Fibroblast of gingiva (primary cell): Measurements from ENCODE around the gene PAK5.

ENCODE experiments used
- DNase-seq: peaks from one replicate; pipeline ENCODE4 v3.0.0-alpha.2; 2011; ENCODE audit warnings: low read depth

Gene PAK5

GRCh38 chr20:9838378-9839295 is at the start of gene PAK5:
TSS of gene PAK5 (minus strand) at chr20:9839076. CDS start at chr20:9644328, 194,748 bp downstream.
- peak; percentile 3 for DNase-seq

DNA sequence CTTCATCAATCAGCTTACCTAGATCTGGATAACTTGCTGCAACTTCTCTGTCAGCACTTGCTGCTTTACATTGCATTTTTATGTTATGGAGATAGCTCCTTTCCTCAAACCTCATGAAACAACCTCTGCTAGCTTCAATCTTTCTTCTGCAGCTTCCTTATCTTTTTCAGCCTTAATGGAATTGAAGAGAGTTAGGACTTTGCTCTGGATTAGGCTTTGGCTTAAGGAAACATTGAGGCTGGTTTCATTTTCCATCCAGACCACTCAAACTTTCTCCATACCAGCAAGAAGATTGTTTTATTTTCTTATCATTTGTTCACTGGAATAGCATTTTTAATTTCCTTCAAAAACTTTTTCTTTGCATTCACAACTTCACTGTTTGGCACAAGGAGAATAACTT is 48.8 kb upstream of the PAK5 start:
- DNase-seq, result no peak

DNA sequence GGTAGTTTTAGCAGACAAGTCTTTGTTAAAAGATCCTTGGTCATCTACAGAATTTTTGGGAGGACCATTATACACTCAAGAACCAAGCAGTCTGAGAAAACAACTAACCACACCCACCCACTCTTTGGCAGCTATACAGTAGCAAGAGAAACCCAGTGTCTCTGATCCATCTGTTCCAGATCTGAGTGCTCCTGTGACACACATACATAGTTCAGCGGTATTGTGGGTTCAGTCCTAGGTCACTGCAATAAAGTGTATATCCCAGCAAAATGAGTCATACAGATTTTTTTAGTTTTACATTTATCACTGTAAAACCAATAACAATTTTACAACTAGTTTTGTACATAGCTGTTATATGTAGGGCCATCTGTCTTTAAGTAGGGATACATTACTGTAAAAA is 47.4 kb upstream of the PAK5 start:
- DNase-seq, result no peak

GRCh38 chr20:9884666-9885065 is 45.8 kb upstream of the PAK5 start:
- DNase-seq, result no peak

DNA sequence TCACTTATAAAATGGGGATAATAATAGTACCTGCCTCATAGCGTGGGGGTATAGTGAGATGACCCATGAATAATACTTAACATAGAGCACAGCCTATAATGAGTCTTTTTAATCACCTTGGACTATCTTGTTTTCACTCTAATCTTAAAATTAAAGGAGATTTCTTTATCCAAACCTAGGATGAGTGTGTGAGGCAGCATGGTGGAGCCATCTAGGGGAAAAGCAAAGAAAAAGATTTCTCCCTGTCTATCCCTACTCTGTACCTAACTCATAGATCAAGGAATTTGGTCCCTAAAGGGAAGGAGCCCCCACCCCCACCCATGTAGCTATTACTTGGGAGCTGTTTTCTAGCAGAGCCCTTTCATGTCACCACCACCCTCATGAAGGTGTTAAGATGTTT is 45.2 kb upstream of the PAK5 start:
- DNase-seq, result no peak

GRCh38 chr20:9877932-9878495 is 39.1 kb upstream of the PAK5 start:
- DNase-seq, result peak; percentile 6

DNA sequence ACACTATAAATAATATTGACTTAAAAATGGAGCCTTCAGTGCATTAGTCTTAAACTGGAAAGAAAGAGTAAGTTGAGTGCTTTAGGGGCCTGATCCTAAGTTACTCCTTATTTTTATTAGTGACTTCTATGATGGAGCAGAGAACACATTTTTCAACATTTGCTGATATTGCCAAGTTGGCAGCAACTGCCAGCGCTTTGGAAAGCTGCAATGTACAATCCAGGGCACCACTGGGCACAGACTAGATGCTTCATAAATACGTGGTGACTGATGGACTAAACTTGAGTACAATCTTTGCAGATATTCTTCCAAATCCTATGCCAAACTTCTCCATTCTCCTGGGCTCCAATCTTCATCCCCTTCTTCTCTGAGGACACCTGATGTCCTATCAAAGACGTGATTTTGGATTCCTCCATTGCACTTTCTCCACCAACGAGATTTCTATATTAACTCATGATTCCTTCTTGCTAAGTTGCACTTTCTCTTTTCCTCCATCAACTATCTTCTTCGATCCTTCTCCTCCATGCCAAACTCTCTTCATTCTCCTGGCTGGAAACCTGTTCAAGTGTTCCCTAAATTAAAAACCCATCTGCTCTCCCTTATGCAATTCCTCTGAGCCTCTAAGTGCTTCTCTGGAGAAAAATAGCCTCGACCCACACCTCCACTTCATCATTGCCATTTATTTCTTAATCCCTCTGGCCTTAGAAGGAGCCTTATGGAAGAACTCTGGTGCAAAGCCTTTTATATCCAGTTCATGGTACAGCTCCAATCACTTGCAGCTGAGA is 28.5 kb upstream of the PAK5 start:
- no peak for DNase-seq

DNA sequence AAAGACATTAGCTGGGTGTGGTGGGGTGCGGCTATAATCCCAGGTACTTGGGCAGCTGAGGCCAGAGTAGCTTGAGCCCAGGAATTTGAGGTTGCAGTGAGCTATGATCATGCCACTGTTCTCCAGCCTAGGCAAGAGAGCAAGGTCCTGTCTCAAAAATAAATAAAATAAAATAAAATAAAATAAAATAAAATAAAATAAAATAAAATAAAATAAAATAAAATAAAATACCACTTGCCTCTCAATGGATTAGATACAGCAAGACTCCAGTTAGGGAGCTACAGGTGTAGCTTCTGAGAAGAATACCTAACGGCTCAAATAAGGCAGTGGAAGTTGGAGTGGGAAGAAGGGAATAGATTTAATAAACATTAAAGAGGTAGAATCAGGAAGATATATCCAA is 13.7 kb upstream of the PAK5 start:
- DNase-seq, result no peak

DNA sequence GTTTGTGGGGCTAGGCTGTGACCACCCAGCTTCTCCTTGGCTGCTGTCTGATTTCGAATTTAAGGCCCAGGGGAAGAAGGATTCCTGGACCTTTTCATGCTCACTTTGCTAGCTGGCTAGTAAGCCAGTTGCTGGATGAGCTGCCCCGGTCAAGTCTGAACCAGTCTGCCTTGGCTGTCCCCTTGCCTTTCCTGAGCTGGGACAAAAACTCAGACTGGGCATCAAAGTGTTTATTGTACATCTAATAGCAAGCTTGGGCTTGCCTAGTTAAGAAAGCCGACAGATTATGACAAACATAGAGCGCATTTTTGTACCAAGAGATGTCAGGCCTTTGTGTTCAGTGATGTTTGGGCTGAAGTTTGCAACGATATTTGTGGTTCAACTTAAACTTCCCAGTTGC is 750 bp upstream of the PAK5 start:
- no peak for DNase-seq

- no peak for DNase-seq
These were observed 870 bp downstream of the PAK5 start for GRCh38 chr20:9838035-9838377.

DNA sequence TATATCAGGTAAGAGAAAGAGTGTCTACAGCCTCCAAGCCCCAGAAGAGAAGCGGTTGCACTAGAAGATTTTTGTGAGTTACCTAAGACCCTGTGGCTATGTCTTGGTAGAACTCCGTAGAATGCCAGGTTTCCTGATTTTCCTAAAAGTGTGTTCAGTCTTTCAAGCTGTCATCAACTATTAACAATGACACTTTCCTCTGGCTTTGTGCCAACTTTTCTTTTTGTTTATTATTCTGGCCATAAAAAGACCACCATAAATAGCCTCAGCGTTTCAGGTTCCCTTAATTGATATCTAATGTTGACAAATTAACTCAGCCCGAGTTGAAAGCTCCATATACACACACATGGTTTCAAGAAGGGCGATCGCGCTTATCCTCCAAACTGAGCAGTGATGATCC is 1.2 kb downstream of the PAK5 start:
- no peak for DNase-seq

DNA sequence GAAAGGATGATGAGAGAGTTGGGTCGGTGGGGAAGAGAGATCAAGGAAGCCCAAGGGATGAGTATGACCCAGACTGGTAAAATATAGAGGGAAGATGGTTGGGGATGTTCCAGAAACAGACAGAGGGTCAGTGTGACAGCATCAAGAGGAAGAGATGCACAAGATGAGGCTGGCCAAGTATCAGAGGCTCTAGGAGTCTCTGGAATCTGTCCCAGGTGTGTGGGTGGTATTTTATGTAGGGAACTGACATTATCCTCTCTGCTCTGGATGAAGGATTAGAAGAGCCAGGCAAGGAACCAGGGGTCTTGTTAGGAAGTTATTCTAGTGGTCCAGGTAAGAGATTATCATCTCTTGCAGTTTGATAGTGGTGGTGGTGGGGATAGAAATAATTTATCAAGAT is 3.6 kb downstream of the PAK5 start:
- no peak for DNase-seq

GRCh38 chr20:9831032-9831431 is 7.8 kb downstream of the PAK5 start:
- no peak for DNase-seq

- DNase-seq, result no peak
These were observed 9.0 kb downstream of the PAK5 start for GRCh38 chr20:9829835-9830234.

GRCh38 chr20:9817654-9818053 is 21.2 kb downstream of the PAK5 start:
- DNase-seq, result no peak

GRCh38 chr20:9815632-9816031 is 23.2 kb downstream of the PAK5 start:
- no peak for DNase-seq

- no peak for DNase-seq
These were observed 28.1 kb downstream of the PAK5 start for GRCh38 chr20:9810738-9811137.

DNA sequence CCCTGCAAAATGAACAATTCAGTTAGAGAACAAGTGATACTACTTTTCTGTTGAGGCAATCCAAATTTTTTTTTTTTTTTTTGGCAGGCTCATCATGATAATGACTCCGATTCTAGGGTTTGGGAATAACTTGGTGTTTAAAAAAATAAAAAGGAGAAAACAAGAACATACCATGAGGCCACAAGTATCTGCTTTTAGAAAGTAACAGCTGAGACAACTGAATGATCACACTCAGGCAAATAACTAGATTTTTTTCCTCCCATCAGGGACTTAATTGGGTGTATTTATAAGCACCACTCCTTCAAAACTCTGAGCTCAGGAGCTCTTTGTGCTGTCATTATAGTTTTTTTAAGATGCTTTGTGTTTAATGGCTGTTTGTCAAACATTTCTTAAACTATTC is 29.6 kb downstream of the PAK5 start:
- no peak for DNase-seq

DNA sequence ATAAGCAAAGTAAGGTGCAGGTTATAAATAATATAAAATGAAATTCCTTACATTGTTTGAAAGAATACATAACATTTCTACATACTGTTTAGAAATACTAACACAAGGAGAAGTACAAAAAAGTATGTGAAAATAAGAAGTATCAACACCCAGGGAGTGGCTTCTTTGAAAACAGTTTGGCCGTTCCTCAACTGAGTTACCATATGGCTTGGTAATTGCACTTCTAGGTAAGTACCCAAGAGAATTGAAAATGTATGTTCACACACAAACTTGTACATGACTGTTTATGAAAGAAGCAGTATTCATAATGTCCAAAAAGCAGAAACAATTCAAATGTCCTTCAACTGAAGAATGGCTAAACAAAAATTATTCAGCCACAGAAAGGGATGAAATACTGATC is 30.7 kb downstream of the PAK5 start:
- DNase-seq, result no peak

- DNase-seq, result no peak
These were observed 31.7 kb downstream of the PAK5 start for GRCh38 chr20:9807136-9807535.

- no peak for DNase-seq
These were observed 38.5 kb downstream of the PAK5 start for GRCh38 chr20:9800421-9800820.

DNA sequence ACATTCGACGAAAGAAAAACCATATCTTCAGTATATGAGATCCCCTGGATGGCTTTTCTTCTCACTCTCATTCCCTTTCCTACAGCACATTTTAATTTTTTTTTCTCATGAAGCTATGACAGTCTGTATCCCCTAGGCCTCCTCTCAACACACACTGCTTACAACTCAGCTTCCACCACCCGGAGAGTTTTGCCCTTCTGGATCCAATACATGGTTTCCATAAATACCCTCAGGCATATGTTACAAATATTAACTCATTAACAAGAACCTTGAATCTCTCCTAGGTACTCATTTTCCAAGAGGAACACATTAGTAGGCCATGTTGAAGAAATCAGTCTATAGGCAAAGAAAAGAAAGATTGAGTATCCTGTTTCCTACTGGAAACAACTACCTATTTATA is 44.0 kb downstream of the PAK5 start:
- DNase-seq, result no peak

DNA sequence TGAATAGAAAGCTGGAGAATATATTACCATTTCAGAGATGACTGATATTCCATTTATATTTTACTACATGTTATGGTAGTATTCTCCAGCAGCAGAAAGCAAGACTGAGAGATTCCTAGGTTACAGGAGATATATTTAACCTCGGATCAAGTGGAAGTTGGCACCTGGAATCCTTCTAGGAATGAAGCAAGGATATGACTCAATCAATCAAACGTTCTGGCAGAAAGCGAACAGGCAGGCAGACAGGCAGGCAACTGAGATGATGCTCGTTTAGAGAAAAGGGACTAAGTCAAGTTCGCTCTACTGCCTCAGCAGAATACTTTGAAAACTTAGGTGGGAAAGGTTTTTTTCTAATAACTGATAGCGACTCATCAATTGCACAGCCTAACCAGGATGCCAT is 46.2 kb downstream of the PAK5 start:
- no peak for DNase-seq
